ENCODE results near the gene CHRNA9. TPM values are rescaled to one million over a fixed set of nuclear protein-coding genes. Genes with fewer than 3 reads are reported as not detected.

CHRNA9 gene
- total and polyA plus RNA-seq, 2 of the 4 experiments (the other 2 are of a cell fraction): not detected

- Histone ChIP-seq H2AK5ac (ENCODE audit: low read depth, low read length) (no peak overlapping the region), H3K27ac (ENCODE audit: insufficient read depth, low read length) (no peak overlapping the region), H2BK20ac (ENCODE audit: low read depth, low read length) (no peak overlapping the region), H3K4me1 (ENCODE audit: control insufficient read depth, insufficient read depth, low read length) (no peaks in the 10 kb centered on the region), H3K4me2 (ENCODE audit: low read depth, low read length) (no peak overlapping the region), H4K20me1 (ENCODE audit: insufficient read depth, low read length) (no peaks in the 10 kb centered on the region), H4K5ac (ENCODE audit: low read depth, low read length) (no peak overlapping the region), H3K9me1 (ENCODE audit: insufficient read depth, low read length) (no peaks in the 10 kb centered on the region), H3K27me3 (ENCODE audit: control insufficient read depth, insufficient read depth, low read length) (peaks cover 2% of the 10 kb centered on the region; the same call in 1 of the 2 replicates), H2BK5ac (ENCODE audit: low read depth, low read length, poor library complexity, severe bottlenecking) (no peak overlapping the region), H3K4me3 (ENCODE audit: insufficient read depth, low read depth, low read length) (no peak overlapping the region), H3K9me3 (ENCODE audit: control insufficient read depth, insufficient read depth, low read length) (no peaks in the 10 kb centered on the region), H3K18ac (ENCODE audit: low read depth, low read length) (no peak overlapping the region), H4K91ac (ENCODE audit: insufficient read depth, low read depth, low read length) (no peak overlapping the region), H3K9ac (ENCODE audit: low read depth, low read length) (no peak overlapping the region), H3K23ac (ENCODE audit: low read depth, low read length) (no peak overlapping the region), H4K8ac (ENCODE audit: low read depth in 2 of 2, low read length in 2 of 2) (no peak overlapping the region), H3K14ac (replicated peaks; ENCODE audit: low read depth, low read length) (no peak overlapping the region), H2AK9ac (replicated peaks; ENCODE audit: low read depth, low read length, poor library complexity) (no peak overlapping the region), H2AFZ (replicated peaks; ENCODE audit: low read length, poor library complexity) (no peak overlapping the region), H3K36me3 (ENCODE audit: control insufficient read depth, insufficient read depth, low read length) (no peaks in the 10 kb centered on the region), H3K4ac (ENCODE audit: low read depth, low read length) (no peak overlapping the region), H2BK120ac (ENCODE audit: low read depth, low read length) (no peak overlapping the region), H3K56ac (ENCODE audit: extremely low read depth, insufficient read depth, low read length) (no peak overlapping the region), H2BK15ac (ENCODE audit: low read depth, low read length) (no peak overlapping the region), H3K79me1 (ENCODE audit: low read depth in 1 of 2, low read length in 2 of 2) (no peaks in the 10 kb centered on the region)
- BruUV-seq (replicated peaks): no TSS peak
- WGBS, 2 experiments (ENCODE audit: extremely low coverage in 2 of 2, insufficient read length in 1 of 2): 100% methylated on average over 2 of the region's 6 CpGs; no CpG with 5 or more reads in 1 of the 2 experiments
- POLR2A ChIA-PET (ENCODE audit: unreplicated experiment): no interaction called here
- TF ChIP-seq MAZ (IDR thresholded peaks at IDR 0.05; ENCODE audit: borderline replicate concordance, low read depth, low read length): no peak
- no peak for TF ChIP-seq USF2 (IDR thresholded peaks at IDR 0.05; ENCODE audit: low read depth, low read length)
- TF ChIP-seq POLR2A (IDR thresholded peaks at IDR 0.05; ENCODE audit: low read depth, low read length): no peak
- ATAC-seq (ENCODE audit: low read depth) (no peak), DNase-seq (no peak)
- intact Hi-C loops (cut with micrococcal nuclease): no loop called here
- dilution Hi-C loops (cut with HindIII; ENCODE audit: low sequenced_read_pairs, unreplicated experiment): no loop called here
- in situ Hi-C loops (cut with MboI; ENCODE audit: low sequenced_read_pairs): no loop called here
- CTCF ChIA-PET: no interaction called here
These were observed 66.0 kb downstream of the CHRNA9 start for GRCh38 chr4:40401096-40401495.

Data from IMR-90 (cell line).